GM19467 (cell line): Measurements from ENCODE around the gene TM9SF1.
"Not testable (repeated sequence)": the region's sequence is repeated elsewhere in the genome, so short reads cannot be mapped to it uniquely, and the experiment has no call there.

ENCODE experiments used
- ATAC-seq: cut with Tn5 transposase; IDR thresholded peaks from one replicate; pipeline ENCODE4 v1.9.1; 2021; ENCODE audit warnings: mild to moderate bottlenecking, moderate library complexity; ENCODE audit not compliant: unreplicated experiment

TM9SF1 gene

GRCh38 chr14:24224618-24225071 lies 29.4 kb upstream of the TM9SF1 start:
- no peak for ATAC-seq

GRCh38 chr14:24222987-24223386 lies 27.7 kb upstream of the TM9SF1 start:
- not testable (repeated sequence) for ATAC-seq

DNA sequence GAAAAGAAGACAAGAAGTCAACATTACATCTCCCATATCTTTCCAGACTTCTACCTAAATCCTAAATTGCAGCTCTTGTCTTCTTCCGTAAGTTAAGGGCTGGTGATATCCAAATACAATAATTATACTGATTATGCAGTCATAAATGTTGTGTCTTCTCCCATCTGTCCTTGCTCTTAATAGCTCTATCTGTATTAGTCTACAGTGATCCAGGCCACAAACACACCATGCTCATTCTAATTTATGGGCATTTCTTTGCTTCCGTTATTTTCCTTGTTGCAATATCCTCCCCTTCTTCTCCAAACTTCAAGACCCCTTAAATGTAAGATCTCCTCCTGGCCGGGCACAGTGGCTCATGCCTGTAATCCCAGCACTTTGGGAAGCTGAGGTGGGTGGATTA lies 24.3 kb upstream of the TM9SF1 start:
- ATAC-seq: no peak

- no peak for ATAC-seq
Measured at GRCh38 chr14:24219080-24219479, 23.8 kb upstream of the TM9SF1 start.

DNA sequence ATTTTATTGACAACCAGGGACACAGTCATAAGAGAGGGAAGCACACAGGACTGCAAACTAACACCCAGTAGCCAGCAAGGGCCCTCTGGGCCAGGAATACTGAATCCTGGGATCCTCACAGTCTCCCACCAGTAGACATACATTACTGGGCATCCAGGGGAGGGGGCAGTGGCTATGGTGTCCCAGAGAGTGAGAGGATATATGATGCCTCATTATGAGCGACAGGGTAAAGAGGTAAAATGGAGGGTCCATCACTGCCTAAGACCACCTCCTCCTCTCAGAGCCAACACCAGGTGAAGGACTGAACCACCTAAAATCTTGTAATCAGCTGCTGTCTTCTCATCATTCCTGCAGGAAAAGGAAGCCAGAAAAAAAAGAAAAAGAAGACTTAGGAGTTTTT lies 21.6 kb upstream of the TM9SF1 start:
- not testable (repeated sequence) for ATAC-seq

GRCh38 chr14:24216345-24216699 lies 21.1 kb upstream of the TM9SF1 start:
- ATAC-seq: no peak

DNA sequence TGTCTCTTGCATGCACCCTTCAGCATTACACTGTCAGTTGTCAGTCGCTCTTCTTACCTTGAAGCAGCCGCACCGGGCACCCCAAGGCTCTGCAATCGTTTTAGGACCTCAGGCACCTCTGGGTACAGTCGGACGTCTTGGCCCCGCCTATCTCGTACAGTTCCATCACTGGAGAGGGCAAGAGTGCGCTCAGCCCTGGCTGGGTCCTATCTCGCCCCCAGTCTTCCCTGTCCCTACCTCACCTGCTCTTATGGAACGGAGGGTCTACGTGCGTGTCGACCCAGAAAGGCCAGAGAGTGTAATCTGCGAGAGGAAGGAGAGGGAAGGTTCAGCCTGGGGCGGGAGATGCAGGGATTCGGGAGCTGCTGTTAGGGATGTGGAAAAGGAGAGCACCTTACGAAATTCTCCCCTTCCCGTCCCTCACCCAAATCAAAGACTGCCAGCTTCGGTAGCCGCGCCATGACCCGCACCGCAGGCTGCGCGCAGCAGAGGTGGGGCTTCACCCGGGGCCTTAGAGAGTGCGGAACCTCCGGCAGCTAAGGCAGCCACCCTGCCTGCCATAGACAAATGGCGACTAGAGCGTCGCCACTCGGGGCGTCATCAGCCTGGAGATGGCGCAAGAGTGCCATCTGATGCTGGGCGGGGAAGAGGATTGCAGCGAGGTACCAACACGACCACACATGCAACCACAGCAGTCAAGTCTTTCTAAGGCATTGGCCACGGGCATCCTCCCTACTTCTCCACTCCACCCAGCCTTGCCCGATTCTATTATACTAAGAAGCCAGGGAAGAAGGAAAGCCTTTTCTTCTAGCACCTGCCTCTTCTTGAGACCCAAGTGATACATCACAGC lies 20.5 kb upstream of the TM9SF1 start, which contains the start of gene MDP1:
TSS of gene MDP1 (minus strand) at position 572 of the 850 bp plus-strand sequence. CDS start at position 461, 111 bp downstream.
- peak; percentile 71 for ATAC-seq

- no peak for ATAC-seq
Measured at GRCh38 chr14:24213866-24214662, 18.8 kb upstream of the TM9SF1 start.

- peak; percentile 76 for ATAC-seq
Measured at GRCh38 chr14:24212924-24213865, 18.0 kb upstream of the TM9SF1 start, which contains the start of gene CHMP4A. Gene CHMP4A, minus strand, starts transcription at chr14:24213488. Its CDS starts 49 bp downstream, at chr14:24213439.

DNA sequence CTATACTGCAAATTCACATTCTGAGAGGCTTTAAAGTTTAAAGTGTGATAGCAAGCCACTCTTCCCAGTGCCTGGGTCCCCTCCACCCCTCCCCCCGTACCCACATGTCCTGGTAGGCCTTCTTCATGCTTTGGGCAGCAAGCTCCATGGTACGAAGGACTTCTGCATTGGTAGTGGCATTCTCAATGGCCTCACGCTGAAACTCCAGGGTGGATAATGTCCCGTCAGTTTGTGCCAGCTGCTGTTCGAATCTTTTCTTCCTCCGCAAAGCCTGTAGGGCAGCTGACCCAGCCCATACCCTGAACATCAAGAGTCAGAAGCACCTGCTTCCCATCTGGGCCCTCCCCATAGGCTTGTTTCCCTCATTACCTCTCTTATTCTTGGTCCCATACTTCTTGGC lies 16.1 kb upstream of the TM9SF1 start:
- ATAC-seq: no peak

DNA sequence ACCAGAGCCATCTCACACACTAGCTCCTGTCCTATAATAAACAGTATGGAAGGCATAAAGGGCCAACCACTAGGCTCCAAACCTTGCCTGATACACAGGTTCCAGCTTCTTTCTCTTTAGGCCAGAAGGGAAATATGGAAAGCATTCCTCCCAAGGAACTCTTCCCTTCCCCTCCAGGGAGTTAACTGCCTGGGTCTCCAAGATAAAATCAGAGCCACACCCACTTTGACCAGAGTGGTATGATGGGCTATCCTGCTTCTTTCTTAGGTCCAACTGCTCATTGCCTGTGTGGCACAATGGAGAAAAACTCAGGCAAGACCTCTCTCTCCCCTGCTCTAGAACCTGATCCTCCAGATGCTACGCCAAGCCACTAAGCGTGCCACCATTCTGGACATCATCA lies 12.4 kb upstream of the TM9SF1 start:
- no peak for ATAC-seq

DNA sequence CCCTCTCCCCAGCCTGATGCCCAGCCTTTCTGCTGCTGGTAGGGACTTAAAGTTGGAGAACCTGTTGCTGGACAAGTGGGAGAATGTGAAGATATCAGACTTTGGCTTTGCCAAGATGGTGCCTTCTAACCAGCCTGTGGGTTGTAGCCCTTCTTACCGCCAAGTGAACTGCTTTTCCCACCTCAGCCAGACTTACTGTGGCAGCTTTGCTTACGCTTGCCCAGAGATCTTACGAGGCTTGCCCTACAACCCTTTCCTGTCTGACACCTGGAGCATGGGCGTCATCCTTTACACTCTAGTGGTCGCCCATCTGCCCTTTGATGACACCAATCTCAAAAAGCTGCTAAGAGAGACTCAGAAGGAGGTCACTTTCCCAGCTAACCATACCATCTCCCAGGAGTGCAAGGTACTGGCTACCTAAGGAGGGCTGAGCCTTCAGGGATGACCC lies 11.9 kb upstream of the TM9SF1 start:
- no peak for ATAC-seq

DNA sequence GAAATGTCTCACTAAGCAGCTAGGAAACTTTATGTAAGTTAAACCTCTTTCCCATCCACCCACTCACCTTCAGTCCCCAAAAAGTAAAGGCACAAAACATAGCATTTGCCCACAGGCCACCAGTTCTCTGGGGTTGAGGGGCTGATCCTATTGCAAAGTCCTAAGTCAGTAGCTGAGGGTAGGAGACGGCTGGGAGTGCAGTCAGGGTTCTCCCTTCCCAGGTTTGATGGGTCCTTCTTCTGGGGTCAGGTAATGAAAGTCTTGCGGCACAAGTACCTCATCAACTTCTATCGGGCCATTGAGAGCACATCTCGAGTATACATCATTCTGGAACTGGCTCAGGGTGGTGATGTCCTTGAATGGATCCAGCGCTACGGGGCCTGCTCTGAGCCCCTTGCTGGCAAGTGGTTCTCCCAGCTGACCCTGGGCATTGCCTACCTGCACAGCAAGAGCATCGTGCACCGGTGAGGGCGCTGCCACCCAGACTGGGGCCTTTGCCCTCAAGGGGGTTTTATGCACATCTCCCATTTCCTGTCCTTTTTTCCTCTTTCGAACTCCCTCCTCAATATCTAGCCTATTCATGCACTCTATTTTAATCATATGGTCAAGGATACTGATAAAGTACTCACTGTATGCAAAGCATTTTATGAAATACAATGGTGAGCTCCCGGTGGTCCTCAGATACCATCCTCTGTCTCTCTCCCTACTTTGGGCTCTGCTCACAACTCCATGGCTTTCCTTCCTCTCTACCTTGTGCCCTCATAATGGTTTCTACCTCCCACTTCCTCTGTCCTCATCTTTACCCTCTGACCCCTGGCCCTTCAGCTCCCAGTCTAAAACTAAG lies 11.2 kb upstream of the TM9SF1 start:
- no peak for ATAC-seq

DNA sequence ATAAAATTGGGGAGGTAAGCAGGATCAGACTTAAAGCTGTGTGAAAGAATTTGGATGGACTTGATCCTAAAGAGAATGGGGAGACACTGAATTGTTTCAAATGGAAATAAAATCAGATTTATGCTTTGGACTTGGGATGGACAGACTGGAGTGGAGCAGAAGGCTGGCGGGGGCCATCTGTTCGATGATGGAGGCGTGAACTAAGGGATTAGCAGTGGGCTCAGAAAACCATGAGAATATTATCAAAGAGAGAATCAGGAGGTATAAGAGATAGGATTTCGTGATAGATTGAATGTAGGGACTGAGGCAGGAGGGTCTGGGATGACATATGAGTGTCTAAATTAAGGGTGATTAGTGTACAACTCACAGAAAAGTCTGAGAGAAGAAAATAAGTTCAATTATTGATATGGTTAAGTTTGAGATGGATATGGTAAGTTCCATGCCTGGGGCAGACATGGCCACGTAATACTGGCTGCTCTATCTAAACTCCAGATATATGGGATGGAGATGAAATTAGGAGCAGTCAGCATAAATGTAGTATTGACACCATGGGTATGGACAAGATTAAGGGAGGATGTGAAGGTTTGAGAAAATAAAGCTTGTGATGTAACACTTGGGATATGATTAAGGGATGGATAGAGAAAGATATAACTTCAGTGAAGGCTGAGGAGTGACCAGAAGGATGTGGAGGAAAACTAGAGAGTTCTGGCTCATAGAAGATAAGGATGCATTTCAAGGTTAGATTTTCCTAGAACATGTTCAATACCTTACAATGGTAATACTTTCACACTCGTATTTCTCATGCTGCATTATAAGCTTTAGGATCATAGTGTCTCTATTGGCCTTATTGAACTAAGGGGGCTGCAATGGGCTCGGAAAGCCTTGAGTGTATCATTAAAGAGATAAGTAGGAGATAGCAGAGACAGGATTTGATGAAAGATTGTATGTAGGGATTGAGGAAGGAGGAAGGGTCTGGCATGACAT lies 9.2 kb upstream of the TM9SF1 start:
- ATAC-seq: no peak

DNA sequence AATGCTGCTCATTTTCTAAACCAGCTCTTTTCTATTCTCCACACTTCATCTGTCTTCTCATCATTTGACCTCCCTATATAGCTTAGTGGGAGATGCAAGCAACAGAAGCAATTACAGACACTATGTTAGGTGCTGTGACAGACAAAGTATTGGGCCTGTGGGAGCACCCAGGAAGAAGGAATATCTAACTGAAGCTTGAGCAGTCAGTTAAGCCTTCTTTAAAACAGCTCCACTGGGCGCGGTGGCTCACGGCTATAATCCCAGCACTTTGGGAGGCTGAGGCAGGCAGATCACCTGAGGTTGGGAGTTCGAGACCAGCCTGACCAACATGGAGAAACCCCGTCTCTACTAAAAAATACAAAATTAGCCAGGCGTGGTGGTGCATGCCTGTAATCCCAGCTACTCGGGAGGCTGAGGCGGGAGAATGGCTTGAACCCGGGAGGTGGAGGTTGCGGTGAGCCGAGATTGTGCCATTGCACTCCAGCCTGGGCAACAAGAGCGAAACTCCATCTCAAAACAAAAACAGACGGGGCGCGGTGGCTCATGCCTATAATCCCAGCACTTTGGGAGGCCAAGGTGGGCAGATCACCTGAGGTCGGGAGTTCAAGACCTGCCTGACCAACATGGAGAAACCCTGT lies 8.1 kb upstream of the TM9SF1 start:
- ATAC-seq: not testable (repeated sequence)

DNA sequence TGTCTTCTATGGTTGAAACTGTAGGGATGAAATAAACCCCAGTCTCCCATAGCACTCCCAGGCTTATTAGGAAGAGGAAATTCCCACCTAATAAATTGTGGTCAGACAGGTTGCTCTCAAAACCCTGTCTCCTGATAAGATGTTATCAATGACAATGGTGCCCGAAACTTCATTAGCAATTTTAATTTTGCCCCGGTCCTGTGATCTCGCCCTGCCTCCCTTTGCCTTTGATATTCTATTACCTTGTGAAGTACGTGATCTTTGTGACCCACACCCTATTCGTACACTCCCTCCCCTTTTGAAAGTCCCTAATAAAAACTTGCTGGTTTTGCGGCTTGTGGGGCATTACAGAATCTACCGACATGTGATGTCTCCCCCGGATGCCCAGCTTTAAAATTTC lies 7.3 kb upstream of the TM9SF1 start:
- not testable (repeated sequence) for ATAC-seq

DNA sequence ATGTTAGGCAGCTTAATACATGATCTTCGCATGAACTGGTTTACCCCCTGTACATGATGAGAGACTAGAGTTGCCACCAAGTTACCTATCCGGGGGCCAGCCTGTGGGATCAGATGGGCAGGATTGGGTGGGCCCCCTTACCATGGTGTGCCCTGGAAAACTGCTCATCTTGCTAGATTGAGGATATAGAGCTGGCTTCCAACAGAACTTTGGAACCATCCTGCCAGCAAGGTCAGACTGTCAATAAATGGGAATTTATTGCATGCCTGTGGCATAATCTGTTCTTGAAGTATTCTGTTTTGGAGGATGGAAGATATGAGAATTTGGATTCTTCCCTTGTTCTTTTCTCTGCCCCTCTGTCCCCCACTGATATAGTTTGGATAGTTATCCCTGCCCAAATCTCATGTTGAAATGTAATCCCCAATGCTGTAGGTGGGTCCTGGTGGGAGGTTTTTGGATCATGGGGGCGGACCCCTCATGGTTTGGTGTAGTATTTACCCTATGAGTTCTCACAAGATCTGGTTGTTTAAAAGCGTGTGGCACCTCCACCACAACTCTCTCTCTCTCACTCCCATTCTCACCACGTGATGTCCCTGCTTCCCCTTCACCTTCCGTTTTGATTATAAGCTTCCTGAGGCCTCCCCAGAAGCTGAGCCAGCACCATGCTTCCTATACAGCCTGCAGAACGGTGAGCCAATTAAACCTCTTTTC lies 3.7 kb upstream of the TM9SF1 start:
- no peak for ATAC-seq
